Right lobe of liver (tissue), 6 donors: Measurements from ENCODE around the gene KCNJ6. TPM values are rescaled to one million over a fixed set of nuclear protein-coding genes. Genes with fewer than 3 reads are reported as not detected.

Experiments
- ATAC-seq, 4 donors: fragments of 200-7000 bp; cut with Tn5 transposase; one replicate each; pipeline ENCODE4 v1.9.1; 2020; ENCODE audit warnings: mild to moderate bottlenecking in 4 of 4, moderate library complexity in 4 of 4
- DNase-seq, 3 donors: peaks; one replicate each; pipeline ENCODE4 v3.0.0-alpha.2; 2020
- H3K27ac ChIP-seq, 3 donors: fragments of 200-600 bp; one replicate each; pipeline ENCODE4 v1.8.0; 2022
- H3K27me3 ChIP-seq, 2 donors: fragments of 200-600 bp; one replicate each; pipeline ENCODE4 v1.8.0; 2022
- H3K36me3 ChIP-seq, 4 donors: fragments of 200-600 bp; sonication (generic) in 1 of 4; one replicate each; pipeline versions ENCODE4 v1.5.1 to v1.8.0; 2017 to 2022; ENCODE audit warnings: control low read depth in 1 of 4
- H3K4me1 ChIP-seq, 4 donors: fragments of 200-600 bp; sonication (generic) in 1 of 4; one replicate each; pipeline versions ENCODE4 v1.5.1 to v1.8.0; 2017 to 2022; ENCODE audit warnings: control low read depth in 1 of 4
- H3K4me3 ChIP-seq, 3 donors: fragments of 200-600 bp; one replicate each; pipeline ENCODE4 v1.8.0; 2022
- H3K9me3 ChIP-seq, 4 donors: fragments of 200-600 bp; sonication (generic) in 1 of 4; one replicate each; pipeline versions ENCODE4 v1.5.1 to v1.8.0; 2017 to 2022; ENCODE audit warnings: control low read depth in 1 of 4
- CTCF ChIP-seq, 4 donors: fragments of 200-600 bp in 3 of 4; fragments of 450-650 bp in 1 of 4; IDR thresholded peaks; one replicate each; pipeline versions ENCODE4 v1.5.1 to v1.8.0; 2016 to 2022; ENCODE audit warnings: antibody characterized with exemption in 4 of 4, mild to moderate bottlenecking in 2 of 4
- POLR2A ChIP-seq: fragments of 450-650 bp; IDR thresholded peaks from one replicate; pipeline ENCODE4 v1.6.1; 2017; ENCODE audit warnings: antibody characterized with exemption, mild to moderate bottlenecking
- WGBS: methylation state at CpG from one replicate; pipeline ENCODE4 v1.1.6; 2018; ENCODE audit warnings: low coverage, low lambda C conversion rate; ENCODE audit not compliant: insufficient coverage; ENCODE audit errors: missing lambda C conversion rate; 5-methylcytosine and 5-hydroxymethylcytosine counted together
- intact Hi-C, 2 donors: fragments of 100-400 bp; cut with DNase I; formaldehyde crosslinking; loops; one replicate each; pipeline versions ENCODE4 v1.11.2 to v1.14.1; 2022
- total RNA-seq, 6 experiments: library from RNA; depleted of rRNA in 2 of 6; stranded (reverse); fragments of >200 nt in 2 of 6; fragmentation: NEBNext Ultra II Directional in 3 of 6; extraction: Animal tissue kit (Norgen Biotek cat#: 25700) in 3 of 6; gene quantifications; one replicate each; pipeline versions ENCODE4 v1.1.0 to v1.2.4, GENCODE V29; 2016 to 2023
- donor health status: DM: no; HTN: yes; CAD: no.
- donor health status: DM: no; HTN: no; CAD: no.
- donor health status: DM: no; HTN: no; CAD: no.
- donor health status: DM: no; HTN: yes; CAD: no.
- donor health status: DM: no; HTN: yes; CAD: no.

The KCNJ6 gene
- total RNA-seq, 6 experiments from 2014 or later: under 0.01 to 0.12 TPM; not detected in 4

GRCh38 chr21:37673801-37674575, 242.3 kb downstream of the KCNJ6 start:
- Histone ChIP-seq H3K4me1 (peaks cover 0 to 10% (median 0%) of the 10 kb centered on the region in 4 donors), H3K36me3 (no peaks in the 10 kb centered on the region), H3K27me3 (no peaks in the 10 kb centered on the region), H3K9me3 (no peaks in the 10 kb centered on the region), H3K27ac (no peak overlapping the region), H3K4me3 (no peak overlapping the region)
- intact Hi-C loops: no loop called here
- WGBS: 64% methylated on average over 6 of the region's 9 CpGs
- ATAC-seq (peak in 1 of 4 donors; percentile 41), DNase-seq (no peak)
- TF ChIP-seq POLR2A: no peak
- no peak for TF ChIP-seq CTCF (IDR thresholded peaks at IDR 0.05)

- WGBS: 83% methylated on average over 4 of the region's 5 CpGs
- ATAC-seq: no peak
- H3K4me1 ChIP-seq: peaks cover 0 to 10% (median 0%) of the 10 kb centered on the region in 4 donors
- H3K27ac ChIP-seq: no peak overlapping the region
- H3K4me3 ChIP-seq: no peak overlapping the region
- TF ChIP-seq CTCF (IDR thresholded peaks at IDR 0.05) (no peak), POLR2A (no peak)
- H3K9me3 ChIP-seq: no peaks in the 10 kb centered on the region
- no peaks in the 10 kb centered on the region for H3K27me3 ChIP-seq
- DNase-seq: no peak
- no peaks in the 10 kb centered on the region for H3K36me3 ChIP-seq
- intact Hi-C loops: no loop called here
These were observed 244.9 kb downstream of the KCNJ6 start for GRCh38 chr21:37671381-37671780.

GRCh38 chr21:37670883-37671282, 245.4 kb downstream of the KCNJ6 start:
- no peak for ATAC-seq
- 43% methylated on average over 1 of the region's 2 CpGs for WGBS
- H3K27me3 ChIP-seq: no peaks in the 10 kb centered on the region
- intact Hi-C loops: no loop called here
- H3K4me1 ChIP-seq: peaks cover 0 to 10% (median 0%) of the 10 kb centered on the region in 4 donors
- TF ChIP-seq POLR2A (no peak), CTCF (IDR thresholded peaks at IDR 0.05) (no peak)
- no peak overlapping the region for H3K4me3 ChIP-seq
- H3K9me3 ChIP-seq: no peaks in the 10 kb centered on the region
- DNase-seq: no peak
- no peaks in the 10 kb centered on the region for H3K36me3 ChIP-seq
- H3K27ac ChIP-seq: no peak overlapping the region

GRCh38 chr21:37669249-37669648, 247.0 kb downstream of the KCNJ6 start:
- intact Hi-C loops: no loop called here
- ATAC-seq: no peak
- DNase-seq: no peak
- no peak overlapping the region for H3K4me3 ChIP-seq
- H3K27me3 ChIP-seq: no peaks in the 10 kb centered on the region
- no peak overlapping the region for H3K27ac ChIP-seq
- 86% methylated on average over 3 of the region's 3 CpGs for WGBS
- TF ChIP-seq POLR2A (no peak), CTCF (IDR thresholded peaks at IDR 0.05) (no peak)
- H3K36me3 ChIP-seq: no peaks in the 10 kb centered on the region
- no peaks in the 10 kb centered on the region for H3K4me1 ChIP-seq
- H3K9me3 ChIP-seq: no peaks in the 10 kb centered on the region
